H9 (cell line): Measurements from ENCODE around the gene FNDC3A. TPM values are rescaled to one million over a fixed set of nuclear protein-coding genes. Genes with fewer than 3 reads are reported as not detected.

Experiments
- DNase-seq: peaks from one replicate; pipeline ENCODE4 v3.0.0-alpha.2; 2017
- H2AFZ ChIP-seq: one replicate; pipeline ENCODE4 v1.6.1; 2013; ENCODE audit warnings: mild to moderate bottlenecking, low read length, control low read depth, moderate library complexity
- H2AK5ac ChIP-seq: 2 replicates; pipeline ENCODE4 v1.6.1; 2013; ENCODE audit warnings: low read length, control low read depth, mixed read lengths; ENCODE audit not compliant: insufficient read length
- H2BK120ac ChIP-seq: one replicate; pipeline ENCODE4 v1.6.1; 2013; ENCODE audit warnings: low read depth, mild to moderate bottlenecking, low read length, control low read depth, inconsistent platforms; ENCODE audit not compliant: poor library complexity, severe bottlenecking
- H2BK12ac ChIP-seq: 2 replicates; pipeline ENCODE4 v1.6.1; 2013; ENCODE audit warnings: low read length, control low read depth, mixed read lengths, low read depth; ENCODE audit not compliant: insufficient read length
- H2BK15ac ChIP-seq: 2 replicates; pipeline ENCODE4 v1.6.1; 2013; ENCODE audit warnings: low read depth, low read length, control low read depth
- H2BK20ac ChIP-seq: one replicate; pipeline ENCODE4 v1.6.1; 2013; ENCODE audit warnings: low read depth, mild to moderate bottlenecking, low read length, control low read depth, inconsistent platforms; ENCODE audit not compliant: poor library complexity, severe bottlenecking
- H2BK5ac ChIP-seq: 2 replicates; pipeline ENCODE4 v1.6.1; 2013; ENCODE audit warnings: low read length, control low read depth, mixed read lengths; ENCODE audit not compliant: insufficient read length
- H3K14ac ChIP-seq: 2 replicates; pipeline ENCODE4 v1.6.1; 2013; ENCODE audit warnings: low read length, control low read depth; ENCODE audit not compliant: insufficient read depth
- H3K18ac ChIP-seq: 2 replicates; pipeline ENCODE4 v1.6.1; 2013; ENCODE audit warnings: low read depth, mild to moderate bottlenecking, mixed read lengths, low read length, control low read depth; ENCODE audit not compliant: insufficient read length
- H3K23ac ChIP-seq: 2 replicates; pipeline ENCODE4 v1.6.1; 2013; ENCODE audit warnings: low read length, control low read depth, mixed read lengths, low read depth; ENCODE audit not compliant: insufficient read length
- H3K23me2 ChIP-seq: 2 replicates; pipeline ENCODE4 v1.6.1; 2013; ENCODE audit warnings: low read depth, mild to moderate bottlenecking, mixed read lengths, low read length, control low read depth; ENCODE audit not compliant: insufficient read length, poor library complexity, severe bottlenecking
- H3K27ac ChIP-seq: 2 replicates; pipeline ENCODE4 v1.5.1; 2013; ENCODE audit warnings: low read length, control low read depth, mixed read lengths, low read depth; ENCODE audit not compliant: insufficient read length
- H3K27me3 ChIP-seq: 2 replicates; pipeline ENCODE4 v1.6.1; 2013; ENCODE audit warnings: low read length, control low read depth, inconsistent platforms; ENCODE audit not compliant: insufficient read depth
- H3K4ac ChIP-seq: 2 replicates; pipeline ENCODE4 v1.6.1; 2013; ENCODE audit warnings: low read depth, mild to moderate bottlenecking, control low read depth, inconsistent platforms, low read length, moderate library complexity
- H3K4me1 ChIP-seq: 2 replicates; pipeline ENCODE4 v1.6.1; 2013; ENCODE audit warnings: low read length, control low read depth, inconsistent platforms; ENCODE audit not compliant: insufficient read depth
- H3K4me2 ChIP-seq: 2 replicates; pipeline ENCODE4 v1.6.1; 2013; ENCODE audit warnings: low read length, control low read depth, mixed read lengths; ENCODE audit not compliant: insufficient read length, insufficient read depth
- H3K56ac ChIP-seq: 2 replicates; pipeline ENCODE4 v1.6.1; 2013; ENCODE audit warnings: low read depth, mild to moderate bottlenecking, mixed read lengths, low read length, control low read depth; ENCODE audit not compliant: insufficient read length
- H3K79me1 ChIP-seq: 2 replicates; pipeline ENCODE4 v1.6.1; 2013; ENCODE audit warnings: low read depth, mild to moderate bottlenecking, moderate library complexity, low read length, control low read depth, inconsistent platforms; ENCODE audit not compliant: insufficient read depth, poor library complexity, severe bottlenecking
- H3K79me2 ChIP-seq: 2 replicates; pipeline ENCODE4 v1.6.1; 2013; ENCODE audit warnings: low read length, control low read depth, inconsistent platforms; ENCODE audit not compliant: insufficient read depth
- H3K9ac ChIP-seq: 2 replicates; pipeline ENCODE4 v1.6.1; 2013; ENCODE audit warnings: low read length, control low read depth, mixed read lengths; ENCODE audit not compliant: insufficient read length; ENCODE audit errors: extremely low read depth
- H3K9me3 ChIP-seq: one replicate; pipeline ENCODE4 v1.6.1; 2013; ENCODE audit warnings: low read depth, low read length, inconsistent platforms; ENCODE audit not compliant: control insufficient read depth
- H3T11ph ChIP-seq: one replicate; pipeline ENCODE4 v1.6.1; 2013; ENCODE audit warnings: mild to moderate bottlenecking, low read length, control low read depth, inconsistent platforms
- H4K20me1 ChIP-seq: one replicate; pipeline ENCODE4 v1.6.1; 2013; ENCODE audit not compliant: control insufficient read depth, insufficient read length, insufficient read depth
- H4K5ac ChIP-seq: 2 replicates; pipeline ENCODE4 v1.6.1; 2013; ENCODE audit warnings: low read depth, mild to moderate bottlenecking, mixed read lengths, low read length, control low read depth; ENCODE audit not compliant: insufficient read length
- H4K8ac ChIP-seq: replicated peaks from 2 replicates; pipeline ENCODE4 v1.6.1; 2013; ENCODE audit warnings: low read length, control low read depth, mixed read lengths, low read depth; ENCODE audit not compliant: insufficient read length
- H4K91ac ChIP-seq: 2 replicates; pipeline ENCODE4 v1.6.1; 2013; ENCODE audit warnings: low read depth, mild to moderate bottlenecking, moderate library complexity, mixed read lengths, low read length, control low read depth; ENCODE audit not compliant: insufficient read length
- H3K27ac Mint-ChIP-seq, 3 experiments: 2 replicates in 2 of 3; 3 replicates in 1 of 3; pipeline ENCODE4 v1.8.0; 2020 to 2021; ENCODE audit warnings: mixed read lengths in 3 of 3, mild to moderate bottlenecking in 1 of 3, moderate library complexity in 1 of 3
- H3K27me3 Mint-ChIP-seq: 2 replicates; pipeline ENCODE4 v1.8.0; 2021; ENCODE audit warnings: low read depth, mild to moderate bottlenecking, moderate library complexity, mixed read lengths
- H3K36me3 Mint-ChIP-seq, 3 experiments: 2 replicates in 2 of 3; 3 replicates in 1 of 3; pipeline ENCODE4 v1.8.0; 2020 to 2021; ENCODE audit warnings: low read depth in 3 of 3, mixed read lengths in 3 of 3; ENCODE audit not compliant: insufficient read depth in 1 of 3
- H3K4me1 Mint-ChIP-seq, 2 experiments: 2 replicates each; pipeline ENCODE4 v1.8.0; 2020; ENCODE audit warnings: mixed read lengths in 2 of 2
- H3K4me3 Mint-ChIP-seq, 2 experiments: 2 replicates in 1 of 2; 3 replicates in 1 of 2; pipeline ENCODE4 v1.8.0; 2020 to 2021; ENCODE audit warnings: mild to moderate bottlenecking in 2 of 2, mixed read lengths in 2 of 2, moderate library complexity in 1 of 2
- H3K9me3 Mint-ChIP-seq, 2 experiments: 2 replicates in 1 of 2; 3 replicates in 1 of 2; pipeline ENCODE4 v1.8.0; 2020; ENCODE audit warnings: mild to moderate bottlenecking in 2 of 2, mixed read lengths in 2 of 2, moderate library complexity in 1 of 2
- WGBS: extraction: QIAGEN DNeasy Blood & Tissue Kit; methylation state at CpG from one replicate; pipeline ENCODE4 v1.1.7; 2013; ENCODE audit warnings: missing lambda C conversion rate, low lambda C conversion rate, mixed read lengths; ENCODE audit not compliant: insufficient read length; ENCODE audit errors: extremely low coverage; 5-methylcytosine and 5-hydroxymethylcytosine counted together
- total RNA-seq: library from RNA; stranded (reverse); gene quantifications from 2 replicates; pipeline ENCODE4 v1.2.1, GENCODE V29; 2021
- TF ChIP-seq, protein P1 (sequence below): fragments of 200-600 bp; sonication (generic); conservative IDR thresholded peaks from 3 replicates; pipeline ENCODE4 v1.8.0; 2021; ENCODE audit warnings: antibody characterized with exemption, mild to moderate bottlenecking

FNDC3A gene
- total RNA-seq, 1 experiment from 2014 or later = 27.4 TPM

DNA sequence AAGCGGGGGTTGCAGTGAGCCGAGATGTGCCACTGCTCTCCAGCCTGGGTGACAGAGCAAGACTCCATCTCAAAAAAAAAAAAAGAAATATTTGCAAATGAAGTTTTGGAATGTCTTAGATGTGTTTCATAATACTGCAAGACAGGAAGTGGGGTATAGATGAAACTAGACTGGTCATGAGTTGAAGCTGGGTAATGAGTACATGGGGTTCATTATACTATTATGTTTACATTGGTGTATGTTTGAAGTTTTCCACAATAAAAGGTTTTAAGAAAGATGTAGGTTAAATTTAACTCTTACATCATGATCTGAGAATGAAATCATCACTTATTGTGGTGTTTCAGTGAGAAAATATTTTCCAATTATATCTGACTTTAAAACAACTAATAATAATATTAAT lies 19.0 kb downstream of the FNDC3A start:
- Mint-ChIP-seq H3K27ac (no peak overlapping the region), H3K27me3 (no peaks in the 10 kb centered on the region; the same call in 1 of the 2 replicates), H3K4me3 (no peak overlapping the region), H3K4me1 (no peaks in the 10 kb centered on the region), H3K9me3 (peaks cover 12 to 25% of the 10 kb centered on the region in 2 experiments), H3K36me3 (peaks cover 30 to 31% (median 31%) of the 10 kb centered on the region in 3 experiments)
- Histone ChIP-seq H2BK12ac (no peak overlapping the region), H2AK5ac (no peak overlapping the region), H3K4me2 (no peak overlapping the region), H2BK20ac (no peak overlapping the region), H3K23ac (no peak overlapping the region), H3K14ac (no peak overlapping the region), H2BK15ac (no peak overlapping the region), H3K4ac (no peak overlapping the region), H3K56ac (no peak overlapping the region), H4K8ac (no peak overlapping the region), H4K91ac (no peak overlapping the region), H3K9ac (no peak overlapping the region), H3K9me3 (no peaks in the 10 kb centered on the region), H4K20me1 (no peaks in the 10 kb centered on the region), H3K27me3 (no peaks in the 10 kb centered on the region), H3K4me1 (no peaks in the 10 kb centered on the region), H3K79me2 (no peaks in the 10 kb centered on the region), H3T11ph (no peak overlapping the region), H2BK5ac (no peak overlapping the region), H3K27ac (no peak overlapping the region), H3K18ac (no peak overlapping the region), H4K5ac (no peak overlapping the region), H2AFZ (no peak overlapping the region), H3K79me1 (no peaks in the 10 kb centered on the region), H3K23me2 (no peaks in the 10 kb centered on the region), H2BK120ac (no peak overlapping the region)
- no CpG with 5 or more reads among the region's 2 CpGs for WGBS
- DNase-seq = no peak
- TF ChIP-seq, protein P1, sequence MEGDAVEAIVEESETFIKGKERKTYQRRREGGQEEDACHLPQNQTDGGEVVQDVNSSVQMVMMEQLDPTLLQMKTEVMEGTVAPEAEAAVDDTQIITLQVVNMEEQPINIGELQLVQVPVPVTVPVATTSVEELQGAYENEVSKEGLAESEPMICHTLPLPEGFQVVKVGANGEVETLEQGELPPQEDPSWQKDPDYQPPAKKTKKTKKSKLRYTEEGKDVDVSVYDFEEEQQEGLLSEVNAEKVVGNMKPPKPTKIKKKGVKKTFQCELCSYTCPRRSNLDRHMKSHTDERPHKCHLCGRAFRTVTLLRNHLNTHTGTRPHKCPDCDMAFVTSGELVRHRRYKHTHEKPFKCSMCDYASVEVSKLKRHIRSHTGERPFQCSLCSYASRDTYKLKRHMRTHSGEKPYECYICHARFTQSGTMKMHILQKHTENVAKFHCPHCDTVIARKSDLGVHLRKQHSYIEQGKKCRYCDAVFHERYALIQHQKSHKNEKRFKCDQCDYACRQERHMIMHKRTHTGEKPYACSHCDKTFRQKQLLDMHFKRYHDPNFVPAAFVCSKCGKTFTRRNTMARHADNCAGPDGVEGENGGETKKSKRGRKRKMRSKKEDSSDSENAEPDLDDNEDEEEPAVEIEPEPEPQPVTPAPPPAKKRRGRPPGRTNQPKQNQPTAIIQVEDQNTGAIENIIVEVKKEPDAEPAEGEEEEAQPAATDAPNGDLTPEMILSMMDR = no peak
